Breast epithelium (tissue), 3 donors: ENCODE results near the gene NPIPB2.

Source experiments
- CTCF ChIP-seq, 3 donors: fragments of 450-650 bp; IDR thresholded peaks; one replicate each; pipeline ENCODE4 v1.5.1; 2016 to 2017; ENCODE audit warnings: antibody characterized with exemption in 3 of 3, mild to moderate bottlenecking in 3 of 3, moderate library complexity in 3 of 3
- POLR2A ChIP-seq: fragments of 450-650 bp; IDR thresholded peaks from one replicate; pipeline ENCODE4 v1.6.1; 2016; ENCODE audit warnings: antibody characterized with exemption, mild to moderate bottlenecking, moderate library complexity

- TF ChIP-seq CTCF (IDR thresholded peaks at IDR 0.05) (no peak), POLR2A (no peak)
Observed at GRCh38 chr16:11884035-11884434, 57.8 kb downstream of the NPIPB2 start.
